Colonic mucosa (tissue), 4 donors: ENCODE measurements around the gene SMTN. TPM values are rescaled to one million over a fixed set of nuclear protein-coding genes. Genes with fewer than 3 reads are reported as not detected.

Experiments
- DNase-seq: peaks from one replicate; pipeline ENCODE4 v3.0.0-alpha.2; 2020
- H3K27ac ChIP-seq: fragments of 200-600 bp; one replicate; pipeline ENCODE4 v1.8.0; 2021
- H3K27me3 ChIP-seq: fragments of 200-600 bp; one replicate; pipeline ENCODE4 v1.8.0; 2021
- H3K36me3 ChIP-seq: fragments of 200-600 bp; one replicate; pipeline ENCODE4 v1.8.0; 2021
- H3K4me1 ChIP-seq: fragments of 200-600 bp; one replicate; pipeline ENCODE4 v1.8.0; 2021; ENCODE audit warnings: mild to moderate bottlenecking
- H3K4me3 ChIP-seq: fragments of 200-600 bp; one replicate; pipeline ENCODE4 v1.8.0; 2021
- H3K9ac ChIP-seq, 2 donors: one replicate each; pipeline ENCODE4 v1.7.0; 2013; ENCODE audit warnings: control low read depth in 2 of 2, low read depth in 2 of 2, low read length in 2 of 2
- H3K9me3 ChIP-seq: fragments of 200-600 bp; one replicate; pipeline ENCODE4 v1.8.0; 2021
- intact Hi-C: fragments of 100-400 bp; cut with DNase I; formaldehyde crosslinking; loops from one replicate; pipeline ENCODE4 v1.14.1; 2022
- total RNA-seq, 2 donors: library from RNA; stranded (reverse); fragmentation: NEBNext Ultra II Directional in 1 of 2; extraction: Animal tissue kit (Norgen Biotek cat#: 25700) in 1 of 2; gene quantifications; one replicate each; pipeline ENCODE4 v1.2.1, GENCODE V29; 2021
- TF ChIP-seq, protein P1 (sequence below): fragments of 200-600 bp; IDR thresholded peaks from one replicate; pipeline ENCODE4 v1.8.0; 2022; ENCODE audit warnings: antibody characterized with exemption, mild to moderate bottlenecking
- donor health status: healthy.
- donor health status: DM: no; HTN: no; CAD: no.
- donor health status: DM: no; HTN: no; CAD: no.

Gene SMTN
- total RNA-seq, 2 donors from 2014 or later, result 152 to 159 TPM

DNA sequence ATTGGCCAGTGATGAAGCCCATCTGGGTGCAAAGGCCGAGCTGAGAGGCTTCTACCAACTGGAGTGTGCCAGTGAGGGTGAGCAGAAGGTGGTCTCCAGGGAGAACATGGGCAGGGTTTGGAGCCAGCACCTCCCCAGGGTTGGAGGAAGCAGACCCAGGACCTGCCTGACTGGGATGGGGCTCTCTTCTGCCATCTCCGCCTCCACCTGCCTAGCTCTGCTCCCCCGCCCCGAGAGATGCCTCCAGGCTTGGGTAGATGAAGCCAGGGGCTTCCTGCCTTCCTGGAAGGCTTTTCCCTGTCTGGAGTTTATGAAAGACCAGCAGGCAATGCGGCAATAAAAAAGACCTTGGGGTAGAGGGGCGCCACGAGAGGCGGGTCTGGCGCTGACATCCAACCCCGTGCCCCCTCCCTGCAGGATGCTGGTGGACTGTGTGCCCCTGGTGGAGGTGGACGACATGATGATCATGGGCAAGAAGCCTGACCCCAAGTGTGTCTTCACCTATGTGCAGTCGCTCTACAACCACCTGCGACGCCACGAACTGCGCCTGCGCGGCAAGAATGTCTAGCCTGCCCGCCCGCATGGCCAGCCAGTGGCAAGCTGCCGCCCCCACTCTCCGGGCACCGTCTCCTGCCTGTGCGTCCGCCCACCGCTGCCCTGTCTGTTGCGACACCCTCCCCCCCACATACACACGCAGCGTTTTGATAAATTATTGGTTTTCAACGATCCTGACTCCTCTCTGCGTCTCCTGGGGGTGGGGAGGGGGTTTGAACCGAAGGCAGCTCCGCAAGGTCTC, 23.0 kb downstream of the SMTN start:
- H3K9ac ChIP-seq, result no peak overlapping the region
- no peak overlapping the region for H3K4me3 ChIP-seq
- no peaks in the 10 kb centered on the region for H3K36me3 ChIP-seq
- H3K4me1 ChIP-seq, result no peaks in the 10 kb centered on the region
- TF ChIP-seq, protein P1, sequence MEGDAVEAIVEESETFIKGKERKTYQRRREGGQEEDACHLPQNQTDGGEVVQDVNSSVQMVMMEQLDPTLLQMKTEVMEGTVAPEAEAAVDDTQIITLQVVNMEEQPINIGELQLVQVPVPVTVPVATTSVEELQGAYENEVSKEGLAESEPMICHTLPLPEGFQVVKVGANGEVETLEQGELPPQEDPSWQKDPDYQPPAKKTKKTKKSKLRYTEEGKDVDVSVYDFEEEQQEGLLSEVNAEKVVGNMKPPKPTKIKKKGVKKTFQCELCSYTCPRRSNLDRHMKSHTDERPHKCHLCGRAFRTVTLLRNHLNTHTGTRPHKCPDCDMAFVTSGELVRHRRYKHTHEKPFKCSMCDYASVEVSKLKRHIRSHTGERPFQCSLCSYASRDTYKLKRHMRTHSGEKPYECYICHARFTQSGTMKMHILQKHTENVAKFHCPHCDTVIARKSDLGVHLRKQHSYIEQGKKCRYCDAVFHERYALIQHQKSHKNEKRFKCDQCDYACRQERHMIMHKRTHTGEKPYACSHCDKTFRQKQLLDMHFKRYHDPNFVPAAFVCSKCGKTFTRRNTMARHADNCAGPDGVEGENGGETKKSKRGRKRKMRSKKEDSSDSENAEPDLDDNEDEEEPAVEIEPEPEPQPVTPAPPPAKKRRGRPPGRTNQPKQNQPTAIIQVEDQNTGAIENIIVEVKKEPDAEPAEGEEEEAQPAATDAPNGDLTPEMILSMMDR, result no peak
- DNase-seq, result no peak
- no peaks in the 10 kb centered on the region for H3K27me3 ChIP-seq
- H3K9me3 ChIP-seq, result no peaks in the 10 kb centered on the region
- intact Hi-C loops, result no loop called here
- peak overlapping the region; percentile 85 for H3K27ac ChIP-seq

DNA sequence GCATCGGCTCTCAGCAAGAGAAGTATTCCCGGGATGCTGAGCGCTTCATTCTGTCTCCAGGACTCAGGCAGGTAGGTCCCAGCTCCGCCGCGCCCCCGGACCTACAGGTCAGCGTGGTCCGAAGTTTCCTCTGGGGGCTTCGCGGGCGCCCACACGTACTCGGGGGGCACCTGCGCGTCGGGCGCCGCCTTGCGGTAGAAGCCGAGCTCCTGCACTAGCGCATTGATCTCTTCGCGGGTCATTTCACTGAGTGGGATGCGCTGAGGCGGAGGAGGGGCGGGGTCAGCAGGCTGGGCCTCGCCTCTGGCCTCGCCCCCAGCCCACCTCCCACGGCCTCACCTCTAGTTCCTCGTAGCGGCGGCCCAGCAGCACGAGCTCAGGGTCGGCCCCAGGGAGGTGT, 23.8 kb downstream of the SMTN start:
- Histone ChIP-seq H3K27ac (peak overlapping the region; percentile 85), H3K27me3 (no peaks in the 10 kb centered on the region), H3K9ac (no peak overlapping the region), H3K4me3 (no peak overlapping the region), H3K36me3 (no peaks in the 10 kb centered on the region), H3K9me3 (no peaks in the 10 kb centered on the region), H3K4me1 (no peaks in the 10 kb centered on the region)
- intact Hi-C loops, result loop anchor here (5.0 kb wide), 1 partner anchor 42 kb away; no protein-coding TSS in a partner anchor
- DNase-seq, result no peak
- TF ChIP-seq, protein P1, result no peak

DNA sequence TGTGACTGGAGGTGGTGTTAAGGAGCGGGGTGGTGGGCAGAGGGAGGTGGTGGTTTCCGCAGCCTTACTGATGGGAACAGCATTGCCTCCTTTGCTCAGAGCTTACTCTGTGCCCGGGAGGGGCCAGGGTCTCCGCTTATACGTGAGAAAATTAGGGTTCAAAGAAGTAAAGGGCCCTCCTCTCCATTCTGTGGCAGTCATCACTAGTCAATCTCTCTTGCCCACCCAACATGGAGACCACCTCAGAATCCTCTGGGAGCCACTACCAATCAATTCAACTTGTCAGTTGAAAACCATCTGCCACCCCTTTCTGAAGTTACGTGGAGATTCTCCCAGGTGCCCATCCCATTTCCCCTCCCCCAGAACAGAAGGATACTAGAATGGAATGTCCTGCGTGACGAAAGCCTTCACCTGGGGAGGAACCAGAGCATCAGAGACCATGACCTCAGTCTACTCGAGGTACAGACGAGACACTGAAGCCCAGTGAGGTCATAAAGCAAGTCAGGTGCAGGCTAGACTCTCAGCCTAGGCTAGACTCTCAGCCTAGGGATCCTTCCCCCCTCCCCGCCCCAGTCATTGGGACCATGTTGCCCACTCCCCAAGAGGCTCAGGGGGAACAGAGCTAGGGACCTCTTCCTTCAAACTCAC, 24.3 kb downstream of the SMTN start:
- Histone ChIP-seq H3K9me3 (no peaks in the 10 kb centered on the region), H3K27ac (peak overlapping the region; percentile 85), H3K4me1 (no peaks in the 10 kb centered on the region), H3K27me3 (no peaks in the 10 kb centered on the region), H3K4me3 (no peak overlapping the region), H3K36me3 (no peaks in the 10 kb centered on the region), H3K9ac (peak overlapping the region in 1 of 2 donors; percentile 71)
- DNase-seq, result no peak
- intact Hi-C loops, result loop anchor here (5.0 kb wide), 1 partner anchor 42 kb away; no protein-coding TSS in a partner anchor
- TF ChIP-seq, protein P1, result no peak

DNA sequence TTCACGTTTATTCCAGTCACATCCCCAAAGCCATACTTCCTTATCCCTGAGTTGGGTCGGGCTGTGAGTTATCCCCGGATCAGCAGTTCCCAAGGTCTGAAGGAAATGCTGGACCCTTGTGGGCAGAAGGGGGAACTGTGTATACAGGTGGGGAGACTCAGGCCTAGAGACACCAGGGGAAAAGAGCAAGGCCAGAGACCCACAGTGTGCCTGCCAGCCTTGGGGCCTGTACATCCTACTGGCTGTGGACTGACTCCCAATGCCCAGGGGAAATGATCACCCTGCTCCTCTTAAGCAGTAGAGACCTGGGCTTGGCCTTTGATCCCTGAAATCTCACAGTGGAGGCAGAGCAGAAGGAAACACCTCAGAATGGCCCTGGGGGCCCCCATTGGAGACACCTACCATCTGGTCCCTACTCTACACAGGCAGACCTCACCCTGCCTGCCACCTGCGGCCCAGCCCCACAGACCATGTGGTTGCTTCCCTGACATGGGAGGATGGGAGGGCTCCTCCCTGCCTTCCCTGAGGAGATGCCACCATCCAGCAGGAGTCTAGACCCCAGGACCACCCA, 25.0 kb downstream of the SMTN start:
- peak overlapping the region; percentile 85 for H3K27ac ChIP-seq
- intact Hi-C loops, result loop anchor here (5.0 kb wide), 1 partner anchor 41 kb away; no protein-coding TSS in a partner anchor
- H3K36me3 ChIP-seq, result no peaks in the 10 kb centered on the region
- H3K4me3 ChIP-seq, result peak overlapping the region; percentile 60
- H3K9me3 ChIP-seq, result no peaks in the 10 kb centered on the region
- TF ChIP-seq, protein P1, result no peak
- peak; percentile 40 for DNase-seq
- no peaks in the 10 kb centered on the region for H3K27me3 ChIP-seq
- peak overlapping the region; percentile 71 to 96 for H3K9ac ChIP-seq
- no peaks in the 10 kb centered on the region for H3K4me1 ChIP-seq

DNA sequence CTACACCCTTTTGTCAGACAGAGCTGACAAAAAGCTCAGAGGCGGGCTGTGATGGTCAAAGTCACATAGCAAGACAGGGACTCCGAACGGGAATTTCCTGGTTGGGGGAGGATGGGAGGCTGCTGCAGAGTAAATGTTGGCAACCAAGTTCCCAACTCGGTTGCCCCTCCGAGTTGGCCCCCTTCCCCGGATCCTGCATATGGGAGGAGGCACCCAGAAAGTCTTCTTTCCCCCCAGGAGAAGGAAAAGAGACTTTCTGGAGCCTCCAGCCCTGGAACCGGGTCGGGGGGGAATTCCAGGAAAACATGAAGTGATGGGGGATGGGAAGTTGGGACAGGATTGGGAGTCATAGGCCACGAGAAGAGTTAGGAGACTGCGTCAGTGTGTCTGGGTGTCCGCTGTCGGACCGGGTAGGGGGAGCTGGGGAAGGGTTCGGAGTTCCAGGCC, 25.6 kb downstream of the SMTN start:
- TF ChIP-seq, protein P1, result no peak

More for the DNA sequence above, 25.6 kb downstream of the SMTN start:
- no peaks in the 10 kb centered on the region for H3K27me3 ChIP-seq
- no peaks in the 10 kb centered on the region for H3K36me3 ChIP-seq
- H3K9me3 ChIP-seq, result no peaks in the 10 kb centered on the region
- H3K4me3 ChIP-seq, result peak overlapping the region; percentile 60
- DNase-seq, result peak; percentile 45
- H3K9ac ChIP-seq, result peak overlapping the region; percentile 78 to 96
- peak overlapping the region; percentile 85 for H3K27ac ChIP-seq
- H3K4me1 ChIP-seq, result no peaks in the 10 kb centered on the region
- intact Hi-C loops, result loop anchor here (5.0 kb wide), 1 partner anchor 41 kb away; no protein-coding TSS in a partner anchor
